BE2C (cell line): ENCODE measurements around the gene C2orf80.

Experiments
- DNase-seq: peaks from one replicate; pipeline ENCODE4 v3.0.0-alpha.2; 2020
- H3K27me3 ChIP-seq: fragments of 250-450 bp; sonication (Bioruptor Pico); 2 replicates; pipeline ENCODE4 v1.5.1; 2020; ENCODE audit warnings: mild to moderate bottlenecking
- H3K36me3 ChIP-seq: fragments of 250-450 bp; sonication (Bioruptor Pico); 2 replicates; pipeline ENCODE4 v1.5.1; 2020; ENCODE audit warnings: mild to moderate bottlenecking
- H3K4me1 ChIP-seq: fragments of 250-450 bp; sonication (Bioruptor Pico); 2 replicates; pipeline ENCODE4 v1.5.1; 2020
- H3K4me3 ChIP-seq: 2 replicates; pipeline ENCODE4 v1.5.1; 2011; ENCODE audit warnings: low read depth, low read length
- H3K9me3 ChIP-seq: fragments of 250-450 bp; sonication (Bioruptor Pico); 2 replicates; pipeline ENCODE4 v1.5.1; 2020
- TF ChIP-seq, protein P1 (sequence below): IDR thresholded peaks from 2 replicates; pipeline ENCODE4 v1.5.1; 2012; ENCODE audit warnings: mild to moderate bottlenecking, low read depth, low read length

Gene C2orf80

DNA sequence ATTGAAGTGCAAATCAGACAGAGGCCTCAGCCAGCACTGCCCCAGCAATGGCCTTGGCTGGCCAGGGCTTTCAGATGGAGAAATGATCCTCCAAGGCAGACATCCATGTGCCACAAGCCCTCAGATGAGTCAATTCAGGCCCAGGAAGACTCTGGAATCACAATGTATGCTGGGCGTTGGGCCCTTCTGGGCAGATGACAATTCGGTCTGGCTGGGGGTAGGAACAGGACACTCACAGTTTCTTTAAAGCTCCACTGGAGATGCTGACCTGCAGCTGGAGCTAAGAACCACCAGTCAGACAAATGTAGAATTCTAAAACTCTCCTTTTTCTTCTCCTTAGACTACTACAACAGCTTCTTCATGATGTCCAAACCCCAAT lies 53.1 kb downstream of the C2orf80 start:
- H3K36me3 ChIP-seq = no peaks in the 10 kb centered on the region
- DNase-seq = no peak
- H3K4me3 ChIP-seq = no peak overlapping the region
- H3K27me3 ChIP-seq = no peaks in the 10 kb centered on the region
- H3K9me3 ChIP-seq = peaks cover 3% of the 10 kb centered on the region; the same call in 1 of the 2 replicates
- H3K4me1 ChIP-seq = no peaks in the 10 kb centered on the region
- TF ChIP-seq, protein P1, sequence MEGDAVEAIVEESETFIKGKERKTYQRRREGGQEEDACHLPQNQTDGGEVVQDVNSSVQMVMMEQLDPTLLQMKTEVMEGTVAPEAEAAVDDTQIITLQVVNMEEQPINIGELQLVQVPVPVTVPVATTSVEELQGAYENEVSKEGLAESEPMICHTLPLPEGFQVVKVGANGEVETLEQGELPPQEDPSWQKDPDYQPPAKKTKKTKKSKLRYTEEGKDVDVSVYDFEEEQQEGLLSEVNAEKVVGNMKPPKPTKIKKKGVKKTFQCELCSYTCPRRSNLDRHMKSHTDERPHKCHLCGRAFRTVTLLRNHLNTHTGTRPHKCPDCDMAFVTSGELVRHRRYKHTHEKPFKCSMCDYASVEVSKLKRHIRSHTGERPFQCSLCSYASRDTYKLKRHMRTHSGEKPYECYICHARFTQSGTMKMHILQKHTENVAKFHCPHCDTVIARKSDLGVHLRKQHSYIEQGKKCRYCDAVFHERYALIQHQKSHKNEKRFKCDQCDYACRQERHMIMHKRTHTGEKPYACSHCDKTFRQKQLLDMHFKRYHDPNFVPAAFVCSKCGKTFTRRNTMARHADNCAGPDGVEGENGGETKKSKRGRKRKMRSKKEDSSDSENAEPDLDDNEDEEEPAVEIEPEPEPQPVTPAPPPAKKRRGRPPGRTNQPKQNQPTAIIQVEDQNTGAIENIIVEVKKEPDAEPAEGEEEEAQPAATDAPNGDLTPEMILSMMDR = no peak

DNA sequence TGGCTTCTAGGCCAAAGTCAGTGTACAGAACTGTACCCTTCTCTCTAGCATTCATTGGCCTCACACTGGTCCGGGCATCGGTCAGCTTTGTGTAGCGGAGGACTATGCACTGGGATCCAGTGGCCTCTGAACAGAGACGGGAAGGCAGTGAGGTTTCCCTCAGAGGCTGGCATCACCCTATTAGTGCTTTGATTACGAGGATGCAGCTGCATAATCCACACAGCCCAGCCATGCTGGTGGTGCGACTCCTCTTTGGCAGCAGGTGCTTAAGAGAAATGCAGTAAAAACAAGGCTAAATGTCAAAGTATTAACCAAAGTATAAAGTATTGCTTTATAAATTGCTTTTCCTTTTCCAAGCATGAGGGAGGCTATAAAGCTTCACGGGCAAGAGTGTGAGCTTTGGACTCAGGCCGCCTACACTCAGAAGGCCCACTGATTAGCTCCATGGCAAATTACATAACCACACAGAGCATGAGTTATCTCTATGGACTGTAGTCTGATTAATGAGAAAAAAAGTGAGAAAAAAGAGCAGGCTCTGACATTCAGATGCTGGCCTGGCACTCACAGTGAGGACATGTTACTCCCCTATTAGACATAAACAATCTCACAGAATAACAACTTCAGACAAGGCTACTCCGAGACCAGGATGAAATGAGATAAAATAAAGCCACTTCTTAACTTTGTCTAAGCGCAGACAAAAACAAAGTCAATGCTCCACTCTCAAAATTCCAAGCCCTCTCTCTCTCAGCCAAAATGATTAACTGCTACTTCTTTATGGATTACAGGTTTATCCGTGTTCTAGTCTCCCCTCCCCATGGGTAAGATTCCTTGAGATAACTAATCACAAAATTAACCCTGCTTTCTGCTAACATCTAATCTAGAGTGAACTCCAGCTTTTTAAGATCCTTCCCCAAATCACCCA lies 53.8 kb downstream of the C2orf80 start:
- H3K36me3 ChIP-seq = no peaks in the 10 kb centered on the region
- no peaks in the 10 kb centered on the region for H3K4me1 ChIP-seq
- H3K9me3 ChIP-seq = peaks cover 3% of the 10 kb centered on the region; the same call in 1 of the 2 replicates
- no peak overlapping the region for H3K4me3 ChIP-seq
- no peaks in the 10 kb centered on the region for H3K27me3 ChIP-seq
- no peak for DNase-seq
- TF ChIP-seq, protein P1 = no peak

DNA sequence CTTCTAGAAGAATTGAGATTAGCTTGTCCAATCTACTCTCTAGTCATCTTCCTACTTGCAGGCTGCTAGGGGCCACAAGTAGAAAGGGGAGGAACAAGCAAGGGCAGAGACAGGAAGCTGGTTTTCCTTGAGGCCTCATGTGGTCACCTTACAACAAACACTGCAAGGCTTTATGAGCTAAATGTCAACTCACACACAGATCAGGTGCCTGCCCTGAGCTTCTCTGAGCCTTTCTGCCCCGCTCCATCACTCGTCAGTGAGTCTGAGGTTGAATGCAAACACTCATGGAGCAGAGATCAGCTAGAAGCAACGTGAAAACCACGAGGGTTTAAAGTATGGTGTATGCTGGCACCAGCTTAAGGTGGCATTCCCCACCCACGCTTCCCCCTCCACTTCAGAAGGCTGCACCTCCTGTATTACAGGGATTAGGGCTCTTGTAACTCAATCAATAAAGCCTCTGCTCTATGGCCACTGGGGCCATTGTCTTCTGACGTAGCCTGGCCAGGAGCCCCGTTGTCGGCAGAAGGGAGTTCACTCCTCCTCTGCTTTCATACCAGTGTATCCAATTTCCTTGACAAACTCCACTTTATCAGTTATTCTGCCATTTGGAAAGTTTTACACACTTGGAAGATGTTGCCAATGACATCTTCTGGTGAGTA lies 54.8 kb downstream of the C2orf80 start:
- no peak for DNase-seq
- H3K27me3 ChIP-seq = no peaks in the 10 kb centered on the region
- H3K9me3 ChIP-seq = peaks cover 3% of the 10 kb centered on the region; the same call in 1 of the 2 replicates
- no peak overlapping the region for H3K4me3 ChIP-seq
- TF ChIP-seq, protein P1 = no peak
- no peaks in the 10 kb centered on the region for H3K36me3 ChIP-seq
- peaks cover 3% of the 10 kb centered on the region; the same call in 1 of the 2 replicates for H3K4me1 ChIP-seq

DNA sequence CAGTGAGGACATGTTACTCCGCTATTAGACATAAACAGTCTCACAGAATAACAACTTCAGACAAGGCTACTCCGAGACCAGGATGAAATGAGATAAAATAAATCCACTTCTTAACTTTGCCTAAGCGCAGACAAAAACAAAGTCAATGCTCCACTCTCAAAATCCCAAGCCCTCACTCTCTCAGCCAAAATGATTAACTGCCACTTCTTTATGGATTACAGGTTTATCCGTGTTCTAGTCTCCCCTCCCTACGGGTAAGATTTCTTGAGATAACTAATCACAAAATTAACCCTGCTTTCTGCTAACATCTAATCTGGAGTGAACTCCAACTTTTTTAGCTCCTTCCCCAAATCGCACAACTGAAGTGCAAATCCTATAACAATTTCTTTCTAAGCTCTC lies 59.1 kb downstream of the C2orf80 start:
- no peak for DNase-seq
- H3K27me3 ChIP-seq = no peaks in the 10 kb centered on the region
- no peak overlapping the region for H3K4me3 ChIP-seq
- H3K36me3 ChIP-seq = no peaks in the 10 kb centered on the region
- TF ChIP-seq, protein P1 = no peak
- no peaks in the 10 kb centered on the region for H3K9me3 ChIP-seq
- peaks cover 6% of the 10 kb centered on the region; the same call in 1 of the 2 replicates for H3K4me1 ChIP-seq

DNA sequence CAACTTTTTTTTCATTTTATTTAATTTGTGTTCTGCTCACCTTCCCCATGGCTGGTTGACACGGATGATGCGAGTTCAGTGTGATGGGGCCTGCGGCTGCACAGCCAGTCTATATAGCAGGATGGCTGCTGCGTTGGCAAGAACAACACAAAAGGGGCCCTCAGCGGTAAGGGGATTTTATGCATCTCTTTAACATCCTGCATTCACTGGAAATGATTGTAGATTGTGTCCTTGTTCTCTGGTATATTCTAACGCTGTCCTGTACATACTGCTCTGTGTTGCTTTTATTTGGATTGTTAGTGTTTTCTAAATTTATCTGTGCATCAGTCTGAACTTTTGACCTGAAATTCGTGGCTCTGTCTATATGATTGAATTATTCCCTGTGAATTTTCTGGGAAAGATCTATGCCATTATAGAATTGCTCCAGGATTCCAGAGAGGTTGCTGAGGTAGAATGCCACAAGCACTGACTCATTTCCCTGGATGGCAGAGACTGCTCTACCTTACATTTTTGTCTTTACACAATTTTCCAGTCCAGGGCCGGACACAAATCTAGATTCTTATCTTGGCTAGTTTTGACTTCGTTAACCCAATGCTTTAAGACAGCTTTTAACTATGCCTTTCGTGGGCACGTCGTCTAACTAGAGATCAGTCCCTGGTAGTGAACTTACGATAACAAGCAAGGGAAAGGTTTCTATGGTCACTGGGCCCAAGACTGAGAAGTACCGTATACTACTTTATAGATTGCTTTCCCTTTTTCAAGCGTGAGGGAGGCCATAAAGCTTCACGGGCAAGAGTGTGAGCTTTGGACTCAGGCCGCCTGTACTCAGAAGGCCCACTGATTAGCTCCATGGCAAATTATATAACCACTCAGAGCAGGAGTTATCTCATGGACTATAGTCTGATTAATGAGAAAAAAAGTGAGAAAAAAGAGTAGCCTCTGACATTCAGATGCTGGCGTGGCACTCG lies 59.8 kb downstream of the C2orf80 start, which contains the start of gene CRYGC:
Gene CRYGC (minus strand): TSS at position 85 of the 968 bp plus-strand sequence. CDS start 36 bp downstream, at position 49.
- no peaks in the 10 kb centered on the region for H3K9me3 ChIP-seq
- peaks cover 6% of the 10 kb centered on the region; the same call in 1 of the 2 replicates for H3K4me1 ChIP-seq
- DNase-seq = no peak
- H3K36me3 ChIP-seq = no peaks in the 10 kb centered on the region
- no peak within 1 kb of the TSS for H3K4me3 ChIP-seq
- no peaks in the 10 kb centered on the region for H3K27me3 ChIP-seq
- TF ChIP-seq, protein P1 = no peak
